GM23248 (cell line): ENCODE measurements around the gene CEP112. TPM values are rescaled to one million over a fixed set of nuclear protein-coding genes. Genes with fewer than 3 reads are reported as not detected.

ENCODE experiments used
- DNase-seq: peaks from one replicate; pipeline ENCODE4 v3.0.0-alpha.2; 2015
- H2AFZ ChIP-seq: fragments of 200-600 bp; sonication (generic); 2 replicates; pipeline ENCODE4 v1.6.1; 2016; ENCODE audit warnings: antibody characterized with exemption
- H3F3A ChIP-seq: fragments of 200-600 bp; sonication (generic); 2 replicates; pipeline ENCODE4 v1.6.1; 2016; ENCODE audit warnings: mild to moderate bottlenecking, antibody characterized with exemption, mixed run types; ENCODE audit not compliant: insufficient read depth
- H3K27ac ChIP-seq: fragments of 200-600 bp; sonication (generic); 2 replicates; pipeline ENCODE4 v1.5.1; 2016; ENCODE audit warnings: mild to moderate bottlenecking
- H3K27me3 ChIP-seq: fragments of 200-600 bp; sonication (generic); replicated peaks from 2 replicates; pipeline ENCODE4 v1.6.1; 2016; ENCODE audit warnings: mild to moderate bottlenecking; ENCODE audit not compliant: insufficient read depth
- H3K36me3 ChIP-seq: fragments of 200-600 bp; sonication (generic); 2 replicates; pipeline ENCODE4 v1.6.1; 2016; ENCODE audit warnings: low read depth, mild to moderate bottlenecking
- H3K4me1 ChIP-seq: fragments of 200-600 bp; sonication (generic); 2 replicates; pipeline ENCODE4 v1.6.1; 2016; ENCODE audit warnings: mild to moderate bottlenecking; ENCODE audit not compliant: insufficient read depth
- H3K4me2 ChIP-seq: fragments of 200-600 bp; sonication (generic); one replicate; pipeline ENCODE4 v1.6.1; 2016; ENCODE audit warnings: mild to moderate bottlenecking; ENCODE audit not compliant: unreplicated experiment
- H3K4me3 ChIP-seq: fragments of 200-600 bp; sonication (generic); 2 replicates; pipeline ENCODE4 v1.5.1; 2016; ENCODE audit warnings: mild to moderate bottlenecking
- H3K79me2 ChIP-seq: fragments of 200-600 bp; sonication (generic); 2 replicates; pipeline ENCODE4 v1.6.1; 2016; ENCODE audit warnings: mild to moderate bottlenecking; ENCODE audit not compliant: insufficient read depth
- H3K9ac ChIP-seq: fragments of 200-600 bp; sonication (generic); 2 replicates; pipeline ENCODE4 v1.6.1; 2016; ENCODE audit warnings: mild to moderate bottlenecking
- H3K9me2 ChIP-seq: fragments of 200-600 bp; sonication (generic); 2 replicates; pipeline ENCODE4 v1.6.1; 2016; ENCODE audit warnings: mixed run types, mild to moderate bottlenecking, moderate library complexity; ENCODE audit not compliant: insufficient read depth
- H3K9me3 ChIP-seq: fragments of 200-600 bp; sonication (generic); one replicate; pipeline ENCODE4 v1.6.1; 2017; ENCODE audit warnings: low read depth
- H4K20me1 ChIP-seq: fragments of 200-600 bp; sonication (generic); 2 replicates; pipeline ENCODE4 v1.6.0; 2016; ENCODE audit not compliant: insufficient read depth
- EZH2 ChIP-seq: fragments of 200-600 bp; sonication (generic); IDR thresholded peaks from 2 replicates; pipeline ENCODE4 v1.6.1; 2018; ENCODE audit warnings: antibody characterized with exemption, mild to moderate bottlenecking; ENCODE audit not compliant: insufficient read depth, poor library complexity, severe bottlenecking
- EZH2phosphoT487 ChIP-seq: fragments of 200-600 bp; sonication (generic); IDR thresholded peaks from 2 replicates; pipeline ENCODE4 v1.6.1; 2018; ENCODE audit warnings: antibody characterized with exemption, moderate library complexity, mild to moderate bottlenecking, low read depth; ENCODE audit not compliant: insufficient read depth
- WGBS, 2 experiments: methylation state at CpG; one replicate each; pipeline ENCODE4 v1.1.6; 2015 to 2017; ENCODE audit warnings: low lambda C conversion rate in 2 of 2, low coverage in 1 of 2; ENCODE audit errors: missing lambda C conversion rate in 2 of 2; 5-methylcytosine and 5-hydroxymethylcytosine counted together
- in situ Hi-C: fragments of 300-500 bp; cut with MboI; formaldehyde crosslinking; loops from 2 replicates; pipeline ENCODE4 v1.15.0; 2020
- polyA plus RNA-seq: library from polyadenylated mRNA; unstranded; fragments of >200 nt; fragmentation: Nextera tagmentation; extraction: Ambion mirVana; gene quantifications from 2 replicates; pipeline ENCODE4 v1.2.1, GENCODE V29; 2016
- total RNA-seq: library from RNA; depleted of rRNA; stranded (reverse); fragments of >200 nt; shearing (Covaris generic); gene quantifications from 2 replicates; pipeline ENCODE4 v1.2.3, GENCODE V29; 2014

The CEP112 gene
- total and polyA plus RNA-seq, 2 experiments from 2014 or later: 8.1 to 14.8 TPM

DNA sequence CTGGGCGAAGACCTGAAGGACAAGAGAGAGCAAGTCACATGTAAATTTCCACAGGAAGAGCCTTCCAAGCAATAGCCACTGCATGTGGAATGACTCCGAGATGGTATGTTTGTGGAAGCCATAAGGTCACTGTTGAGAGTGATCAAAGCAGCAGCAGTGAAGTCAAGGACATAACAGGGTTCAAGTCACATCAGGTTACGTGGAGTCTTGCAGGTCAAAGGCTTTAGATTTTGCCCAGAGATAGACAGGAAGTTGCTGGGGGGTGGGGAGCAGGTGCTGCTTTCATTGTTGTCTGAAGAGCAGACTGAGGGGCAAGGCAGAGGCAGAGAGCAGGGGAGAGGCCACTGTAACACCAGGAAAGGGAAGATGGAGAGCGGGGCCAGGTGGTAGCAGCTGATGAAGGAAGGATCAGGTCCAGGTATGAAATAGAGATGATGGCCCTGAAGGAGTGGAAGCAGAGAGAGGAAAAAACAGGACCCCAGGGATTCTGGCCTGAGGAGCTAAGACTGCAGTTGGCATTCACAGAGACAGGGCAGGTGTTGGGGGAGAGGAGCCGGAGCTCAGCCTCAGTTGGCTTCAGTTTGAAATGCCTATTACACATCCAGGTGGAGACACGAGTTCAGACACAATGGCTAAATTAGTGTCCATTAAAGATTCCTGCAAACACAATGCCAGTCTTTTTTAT lies 501.2 kb downstream of the CEP112 start:
- Histone ChIP-seq H3F3A (peaks cover 7% of the 10 kb centered on the region), H3K4me1 (no peaks in the 10 kb centered on the region), H3K27ac (no peak overlapping the region), H3K4me2 (no peak overlapping the region), H3K4me3 (no peak overlapping the region), H3K79me2 (no peaks in the 10 kb centered on the region), H3K9me3 (no peaks in the 10 kb centered on the region), H4K20me1 (no peaks in the 10 kb centered on the region), H3K27me3 (no peaks in the 10 kb centered on the region), H3K36me3 (no peaks in the 10 kb centered on the region), H3K9ac (no peak overlapping the region), H3K9me2 (no peaks in the 10 kb centered on the region), H2AFZ (no peak overlapping the region)
- TF ChIP-seq EZH2phosphoT487: no peak
- TF ChIP-seq EZH2: no peak
- WGBS, 2 experiments: 76 to 79% methylated on average over 6 of the region's 6 CpGs
- no peak for DNase-seq
- in situ Hi-C loops: no loop called here

DNA sequence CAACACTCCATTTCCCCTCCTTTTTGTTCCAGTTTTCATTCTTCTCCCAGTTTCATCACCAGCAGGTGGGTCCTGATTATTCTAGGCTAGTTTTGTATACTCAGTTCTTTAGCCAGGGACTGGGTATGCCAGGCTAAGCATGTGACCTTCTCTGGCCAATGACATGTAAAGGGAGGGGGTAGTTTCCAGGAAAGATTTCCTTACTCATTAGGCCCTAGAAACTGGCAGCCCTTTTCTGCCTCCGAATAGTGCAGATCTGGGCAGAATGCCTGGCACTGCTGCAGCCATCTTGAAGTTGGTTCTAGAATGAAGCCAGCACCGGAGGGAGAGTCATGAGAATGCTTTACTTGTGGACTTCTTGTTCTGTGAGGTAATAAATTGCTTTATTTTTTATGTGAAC lies 503.6 kb downstream of the CEP112 start:
- WGBS, 2 experiments: 63 to 75% methylated on average over 2 of the region's 2 CpGs
- Histone ChIP-seq H3K27ac (no peak overlapping the region), H3K9ac (no peak overlapping the region), H4K20me1 (no peaks in the 10 kb centered on the region), H3K9me3 (no peaks in the 10 kb centered on the region), H3F3A (0 out of 2 replicates have a peak, but pooled peaks cover 5% of the 10 kb centered on the region), H3K36me3 (no peaks in the 10 kb centered on the region), H3K27me3 (no peaks in the 10 kb centered on the region), H3K79me2 (no peaks in the 10 kb centered on the region), H3K9me2 (no peaks in the 10 kb centered on the region), H3K4me3 (no peak overlapping the region), H3K4me2 (no peak overlapping the region), H3K4me1 (peaks cover 6% of the 10 kb centered on the region), H2AFZ (no peak overlapping the region)
- no peak for TF ChIP-seq EZH2
- no peak for TF ChIP-seq EZH2phosphoT487
- DNase-seq: no peak
- in situ Hi-C loops: no loop called here

DNA sequence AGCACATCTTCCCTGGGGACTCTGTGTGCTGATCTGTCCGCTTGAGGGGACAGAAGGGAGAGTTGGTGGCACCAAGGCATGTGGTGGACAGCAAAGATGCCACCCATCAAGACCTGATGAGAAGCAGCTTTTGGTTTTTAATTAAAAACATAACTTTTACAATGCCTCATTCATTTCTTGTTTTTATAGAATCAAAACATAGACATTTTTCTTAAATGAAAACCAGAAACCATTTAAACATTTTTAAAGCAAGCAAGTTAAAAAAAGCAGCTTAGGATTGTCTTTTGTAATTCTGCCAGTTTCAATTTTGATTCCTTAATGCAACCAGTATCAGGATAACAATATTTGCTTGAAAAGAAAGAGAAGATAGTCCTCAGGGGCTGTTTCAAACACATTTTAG lies 506.8 kb downstream of the CEP112 start:
- 6 to 22% methylated on average over 1 of the region's 1 CpG for WGBS, 2 experiments

GRCh38 chr17:65684631-65685030 lies 507.3 kb downstream of the CEP112 start:
- no peak overlapping the region for H2AFZ ChIP-seq
- no peaks in the 10 kb centered on the region for H4K20me1 ChIP-seq
- WGBS, 2 experiments: 44 to 46% methylated on average over 4 of the region's 4 CpGs
- in situ Hi-C loops: no loop called here
- H3F3A ChIP-seq: 0 out of 2 replicates have a peak, but pooled peaks cover 5% of the 10 kb centered on the region
- no peaks in the 10 kb centered on the region for H3K36me3 ChIP-seq
- H3K27me3 ChIP-seq: no peaks in the 10 kb centered on the region
- no peak overlapping the region for H3K4me2 ChIP-seq
- H3K79me2 ChIP-seq: no peaks in the 10 kb centered on the region
- H3K9me2 ChIP-seq: no peaks in the 10 kb centered on the region
- H3K4me3 ChIP-seq: no peak overlapping the region
- peak; percentile 63 for DNase-seq
- H3K4me1 ChIP-seq: peaks cover 6% of the 10 kb centered on the region
- no peaks in the 10 kb centered on the region for H3K9me3 ChIP-seq
- no peak overlapping the region for H3K27ac ChIP-seq
- H3K9ac ChIP-seq: no peak overlapping the region
- TF ChIP-seq EZH2phosphoT487: no peak
- TF ChIP-seq EZH2: no peak

More for the DNA sequence above, 506.8 kb downstream of the CEP112 start:
- Histone ChIP-seq H3K9ac (no peak overlapping the region), H3K79me2 (no peaks in the 10 kb centered on the region), H3F3A (0 out of 2 replicates have a peak, but pooled peaks cover 5% of the 10 kb centered on the region), H3K4me3 (no peak overlapping the region), H2AFZ (no peak overlapping the region), H3K4me1 (peaks cover 6% of the 10 kb centered on the region), H4K20me1 (no peaks in the 10 kb centered on the region), H3K9me2 (no peaks in the 10 kb centered on the region), H3K27me3 (no peaks in the 10 kb centered on the region), H3K9me3 (no peaks in the 10 kb centered on the region), H3K36me3 (no peaks in the 10 kb centered on the region), H3K4me2 (peak overlapping the region; percentile 6), H3K27ac (no peak overlapping the region)
- in situ Hi-C loops: no loop called here
- TF ChIP-seq EZH2 (no peak), EZH2phosphoT487 (no peak)
- DNase-seq: no peak
